Stomach (tissue), 9 donors: Measurements from ENCODE around the gene RALA. TPM values are rescaled to one million over a fixed set of nuclear protein-coding genes. Genes with fewer than 3 reads are reported as not detected.

Source experiments
- DNase-seq, 2 donors: peaks; one replicate each; pipeline versions ENCODE4 v3.0.0 to v3.0.0-alpha.2; 2013 to 2019
- H3K27ac ChIP-seq, 5 donors: fragments of 200-600 bp in 4 of 5; sonication (generic) in 4 of 5; one replicate each; pipeline ENCODE4 v1.5.1; 2013 to 2019; ENCODE audit warnings: mild to moderate bottlenecking in 1 of 5, moderate library complexity in 1 of 5
- H3K27me3 ChIP-seq, 3 donors: fragments of 200-600 bp; sonication (generic); one replicate each; pipeline ENCODE4 v1.5.1; 2017 to 2019; ENCODE audit warnings: mixed run types in 1 of 3
- H3K36me3 ChIP-seq, 4 donors: fragments of 200-600 bp; sonication (generic); 1 replicate in 3 of 4; 2 replicates in 1 of 4; pipeline ENCODE4 v1.5.1; 2016 to 2019
- H3K4me1 ChIP-seq, 4 donors: fragments of 200-600 bp; sonication (generic); one replicate each; pipeline ENCODE4 v1.5.1; 2016 to 2019
- H3K4me3 ChIP-seq, 4 donors: fragments of 200-600 bp; sonication (generic) in 3 of 4; one replicate each; pipeline ENCODE4 v1.5.1; 2016 to 2019; ENCODE audit warnings: mild to moderate bottlenecking in 1 of 4
- H3K9me3 ChIP-seq, 4 donors: fragments of 200-600 bp; sonication (generic); one replicate each; pipeline ENCODE4 v1.5.1; 2016 to 2019
- EP300 ChIP-seq: sonication (generic); formaldehyde crosslinking; IDR thresholded peaks from one replicate; pipeline ENCODE4 v1.6.1; 2017; ENCODE audit warnings: antibody characterized with exemption
- POLR2A ChIP-seq, 4 donors: fragments of 450-650 bp; IDR thresholded peaks; one replicate each; pipeline ENCODE4 v1.6.1; 2016; ENCODE audit warnings: antibody characterized with exemption in 4 of 4, control low read depth in 2 of 4, mild to moderate bottlenecking in 1 of 4, moderate library complexity in 1 of 4
- POLR2AphosphoS5 ChIP-seq, 3 donors: sonication (generic); formaldehyde crosslinking; IDR thresholded peaks; one replicate each; pipeline ENCODE4 v1.6.1; 2016; ENCODE audit warnings: antibody characterized with exemption in 3 of 3
- WGBS, 5 donors: extraction: QIAGEN DNeasy Blood & Tissue Kit in 3 of 5; methylation state at CpG; one replicate each; pipeline versions ENCODE4 v1.1.5 to v1.1.7; 2013 to 2018; 5-methylcytosine and 5-hydroxymethylcytosine counted together
- intact Hi-C: fragments of 100-400 bp; cut with DNase I; formaldehyde crosslinking; loops from one replicate; pipeline ENCODE4 v1.15.1; 2023; ENCODE audit warnings: low total_unique reads
- polyA plus RNA-seq, 3 donors: library from polyadenylated mRNA; stranded (reverse); fragments of 200-250 nt; gene quantifications; one replicate each; pipeline ENCODE4 v1.2.3, GENCODE V29; 2013
- total RNA-seq, 5 donors: library from RNA; depleted of rRNA; stranded (reverse); fragments of >200 nt; gene quantifications; one replicate each; pipeline versions ENCODE4 v1.1.0 to v1.2.3, GENCODE V29; 2014 to 2016
- TF ChIP-seq, protein P1 (sequence below), 7 experiments: fragments of 450-650 bp in 4 of 7; fragments of 200-600 bp in 3 of 7; sonication (generic) in 3 of 7; IDR thresholded peaks; one replicate each; pipeline ENCODE4 v1.5.1; 2016 to 2019; ENCODE audit warnings: antibody characterized with exemption in 7 of 7, control low read depth in 2 of 7, mild to moderate bottlenecking in 1 of 7
- donor health status: healthy with polysubstance abuse.
- donor health status: Bipolar disorder and iron deficiency.
- donor health status: healthy.

Gene RALA
- total and polyA plus RNA-seq, 8 donors, result 10.6 to 57.0 (median 31.6) TPM

- TF ChIP-seq, protein P1, sequence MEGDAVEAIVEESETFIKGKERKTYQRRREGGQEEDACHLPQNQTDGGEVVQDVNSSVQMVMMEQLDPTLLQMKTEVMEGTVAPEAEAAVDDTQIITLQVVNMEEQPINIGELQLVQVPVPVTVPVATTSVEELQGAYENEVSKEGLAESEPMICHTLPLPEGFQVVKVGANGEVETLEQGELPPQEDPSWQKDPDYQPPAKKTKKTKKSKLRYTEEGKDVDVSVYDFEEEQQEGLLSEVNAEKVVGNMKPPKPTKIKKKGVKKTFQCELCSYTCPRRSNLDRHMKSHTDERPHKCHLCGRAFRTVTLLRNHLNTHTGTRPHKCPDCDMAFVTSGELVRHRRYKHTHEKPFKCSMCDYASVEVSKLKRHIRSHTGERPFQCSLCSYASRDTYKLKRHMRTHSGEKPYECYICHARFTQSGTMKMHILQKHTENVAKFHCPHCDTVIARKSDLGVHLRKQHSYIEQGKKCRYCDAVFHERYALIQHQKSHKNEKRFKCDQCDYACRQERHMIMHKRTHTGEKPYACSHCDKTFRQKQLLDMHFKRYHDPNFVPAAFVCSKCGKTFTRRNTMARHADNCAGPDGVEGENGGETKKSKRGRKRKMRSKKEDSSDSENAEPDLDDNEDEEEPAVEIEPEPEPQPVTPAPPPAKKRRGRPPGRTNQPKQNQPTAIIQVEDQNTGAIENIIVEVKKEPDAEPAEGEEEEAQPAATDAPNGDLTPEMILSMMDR (IDR thresholded peaks at IDR 0.05), result no peak
- TF ChIP-seq POLR2AphosphoS5 (IDR thresholded peaks at IDR 0.05), result no peak
- TF ChIP-seq POLR2A (IDR thresholded peaks at IDR 0.05), result no peak
- TF ChIP-seq EP300, result no peak
- Histone ChIP-seq H3K27me3 (no peaks in the 10 kb centered on the region), H3K9me3 (no peaks in the 10 kb centered on the region), H3K4me3 (no peak overlapping the region), H3K27ac (no peak overlapping the region), H3K36me3 (peaks cover 8 to 78% (median 71%) of the 10 kb centered on the region in 4 donors), H3K4me1 (peaks cover 0 to 8% (median 0%) of the 10 kb centered on the region in 4 donors)
- DNase-seq, result no peak
- WGBS, 5 donors, result 84 to 95% (median 91%) methylated on average over 2 of the region's 2 CpGs
- intact Hi-C loops, result no loop called here
Measured at GRCh38 chr7:39693812-39694211, 70.4 kb downstream of the RALA start.

DNA sequence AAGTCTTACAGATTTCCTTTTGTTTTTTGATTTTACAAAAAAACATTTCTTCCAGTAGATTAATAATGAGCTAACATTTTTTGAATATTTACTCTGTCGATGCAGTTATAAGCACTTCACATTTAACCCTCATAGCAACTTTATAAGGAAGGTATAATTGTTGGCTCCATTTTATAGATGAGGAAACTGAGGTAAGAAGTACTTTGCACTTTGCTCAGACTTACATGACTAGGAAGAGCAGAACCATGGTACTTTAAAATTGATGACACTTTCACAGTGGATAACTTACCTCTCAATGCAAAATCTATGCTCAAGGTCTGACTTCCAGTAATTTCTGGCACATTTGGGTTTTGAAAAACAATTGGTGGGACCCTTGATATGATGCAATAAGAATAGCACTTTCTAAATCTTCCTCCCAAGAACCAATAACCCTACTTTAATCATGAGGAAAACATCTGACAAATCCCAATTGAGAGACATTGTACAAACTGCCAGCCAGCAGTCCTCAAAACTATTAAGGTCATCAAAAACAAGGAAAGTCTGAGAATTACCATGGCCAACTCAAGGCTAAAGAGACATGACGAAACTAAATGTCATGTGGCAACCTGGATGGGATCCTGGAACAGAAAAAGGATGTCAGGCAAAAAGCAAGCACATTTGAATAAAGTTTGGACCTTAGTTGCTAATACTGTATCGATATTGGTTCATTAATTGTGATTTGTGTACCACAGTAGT is 72.6 kb downstream of the RALA start:
- WGBS, 5 donors, result 75 to 97% (median 93%) methylated on average over 3 of the region's 3 CpGs
- intact Hi-C loops, result no loop called here
- TF ChIP-seq POLR2A (IDR thresholded peaks at IDR 0.05) (no peak), EP300 (no peak), POLR2AphosphoS5 (IDR thresholded peaks at IDR 0.05) (no peak)
- TF ChIP-seq, protein P1 (IDR thresholded peaks at IDR 0.05), result no peak
- H3K9me3 ChIP-seq, result no peaks in the 10 kb centered on the region
- no peak overlapping the region for H3K4me3 ChIP-seq
- H3K27ac ChIP-seq, result no peak overlapping the region
- peaks cover 8 to 79% (median 63%) of the 10 kb centered on the region in 4 donors for H3K36me3 ChIP-seq
- no peaks in the 10 kb centered on the region for H3K27me3 ChIP-seq
- DNase-seq, result no peak
- no peaks in the 10 kb centered on the region for H3K4me1 ChIP-seq

DNA sequence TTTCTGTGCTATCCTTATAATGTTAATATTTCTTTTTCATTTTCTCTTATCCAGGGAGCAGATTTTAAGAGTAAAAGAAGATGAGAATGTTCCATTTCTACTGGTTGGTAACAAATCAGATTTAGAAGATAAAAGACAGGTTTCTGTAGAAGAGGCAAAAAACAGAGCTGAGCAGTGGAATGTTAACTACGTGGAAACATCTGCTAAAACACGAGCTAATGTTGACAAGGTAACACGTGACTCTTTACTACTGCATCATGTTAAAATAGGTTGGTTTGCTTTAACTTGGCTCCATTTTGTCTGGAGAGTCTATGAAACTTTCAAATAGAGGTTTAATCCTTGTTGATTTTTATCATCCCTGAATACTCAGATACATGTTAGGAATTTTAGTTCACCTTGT is 73.3 kb downstream of the RALA start:
- intact Hi-C loops, result no loop called here
- Histone ChIP-seq H3K36me3 (peaks cover 8 to 76% (median 57%) of the 10 kb centered on the region in 4 donors), H3K27ac (no peak overlapping the region), H3K9me3 (no peaks in the 10 kb centered on the region), H3K27me3 (no peaks in the 10 kb centered on the region), H3K4me1 (no peaks in the 10 kb centered on the region), H3K4me3 (no peak overlapping the region)
- no peak for DNase-seq
- TF ChIP-seq POLR2AphosphoS5 (IDR thresholded peaks at IDR 0.05), result no peak
- no peak for TF ChIP-seq POLR2A (IDR thresholded peaks at IDR 0.05)
- TF ChIP-seq, protein P1 (IDR thresholded peaks at IDR 0.05), result no peak
- no peak for TF ChIP-seq EP300
- WGBS, 5 donors, result 66 to 72% (median 70%) methylated on average over 3 of the region's 3 CpGs

DNA sequence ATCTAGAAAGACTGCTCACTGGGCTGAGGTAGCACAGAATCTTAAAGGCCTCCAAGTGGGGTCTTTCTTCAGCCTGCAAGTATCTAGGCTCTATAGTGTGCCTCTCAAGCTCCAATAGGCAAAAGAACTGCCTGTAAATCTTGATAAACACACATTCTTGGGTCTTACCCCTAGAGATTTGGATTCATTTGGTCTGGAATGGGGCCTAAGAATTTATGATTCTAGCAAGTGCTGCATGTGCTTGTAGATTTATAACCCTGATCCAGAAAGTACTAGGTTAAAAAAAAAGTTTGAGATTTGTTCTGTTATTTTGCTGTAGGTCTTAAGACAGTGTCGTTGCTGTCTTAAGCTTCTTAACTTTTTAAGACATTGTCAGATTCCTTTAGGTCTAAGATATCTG is 74.1 kb downstream of the RALA start:
- Histone ChIP-seq H3K9me3 (no peaks in the 10 kb centered on the region), H3K4me1 (no peaks in the 10 kb centered on the region), H3K36me3 (peaks cover 8 to 71% (median 48%) of the 10 kb centered on the region in 4 donors), H3K27ac (no peak overlapping the region), H3K27me3 (no peaks in the 10 kb centered on the region), H3K4me3 (no peak overlapping the region)
- WGBS, 5 donors, result 78 to 97% (median 84%) methylated on average over 1 of the region's 1 CpG
- no peak for DNase-seq
- intact Hi-C loops, result no loop called here
- TF ChIP-seq EP300 (no peak), POLR2A (IDR thresholded peaks at IDR 0.05) (no peak), POLR2AphosphoS5 (IDR thresholded peaks at IDR 0.05) (no peak)
- TF ChIP-seq, protein P1 (IDR thresholded peaks at IDR 0.05), result no peak
